GM19025 (cell line): ENCODE results near the gene YDJC.
"Not testable (repeated sequence)": the region's sequence is repeated elsewhere in the genome, so short reads cannot be mapped to it uniquely, and the experiment has no call there.

Source experiments
- ATAC-seq: cut with Tn5 transposase; IDR thresholded peaks from one replicate; pipeline ENCODE4 v1.9.1; 2021; ENCODE audit warnings: mild to moderate bottlenecking, low read depth, moderate library complexity; ENCODE audit not compliant: unreplicated experiment

The YDJC gene

GRCh38 chr22:21652547-21653545, 23.0 kb upstream of the YDJC start:
- no peak for ATAC-seq

- ATAC-seq = peak; percentile 88
These were observed 22.3 kb upstream of the YDJC start for GRCh38 chr22:21652010-21652546.

GRCh38 chr22:21651521-21652009, 21.7 kb upstream of the YDJC start:
- ATAC-seq = peak; percentile 6

GRCh38 chr22:21650823-21651520, 21.1 kb upstream of the YDJC start:
- no peak for ATAC-seq

GRCh38 chr22:21650280-21650679, 20.5 kb upstream of the YDJC start:
- ATAC-seq = no peak

- no peak for ATAC-seq
These were observed 17.1 kb upstream of the YDJC start for GRCh38 chr22:21646608-21647590.

- ATAC-seq = not testable (repeated sequence)
These were observed 15.7 kb upstream of the YDJC start for GRCh38 chr22:21645513-21645912.

- ATAC-seq = no peak
These were observed 13.9 kb upstream of the YDJC start for GRCh38 chr22:21643533-21644357.

GRCh38 chr22:21642584-21643448, 13.0 kb upstream of the YDJC start:
- ATAC-seq = no peak

GRCh38 chr22:21641789-21642583, 12.2 kb upstream of the YDJC start, which contains the start of gene SDF2L1:
SDF2L1 (plus strand) TSS chr22:21642302; CDS start chr22:21642337, 35 bp downstream.
- ATAC-seq = peak; percentile 93

- ATAC-seq = no peak
These were observed 11.6 kb upstream of the YDJC start for GRCh38 chr22:21641417-21641788.

- ATAC-seq = no peak
These were observed 11.0 kb upstream of the YDJC start for GRCh38 chr22:21640810-21641209.

GRCh38 chr22:21639359-21639758, 9.5 kb upstream of the YDJC start:
- no peak for ATAC-seq

GRCh38 chr22:21637450-21637849, 7.6 kb upstream of the YDJC start:
- ATAC-seq = not testable (repeated sequence)

GRCh38 chr22:21636629-21637218, 6.9 kb upstream of the YDJC start:
- no peak for ATAC-seq

GRCh38 chr22:21635771-21636510, 6.1 kb upstream of the YDJC start:
- ATAC-seq = no peak
